Ovary (tissue), 3 donors: ENCODE data around the gene TALDO1.

ENCODE experiments used
- EP300 ChIP-seq: sonication (generic); formaldehyde crosslinking; IDR thresholded peaks from one replicate; pipeline ENCODE4 v1.6.1; 2017; ENCODE audit warnings: antibody characterized with exemption
- POLR2A ChIP-seq: fragments of 450-650 bp; IDR thresholded peaks from one replicate; pipeline ENCODE4 v1.6.1; 2017; ENCODE audit warnings: antibody characterized with exemption, mild to moderate bottlenecking, moderate library complexity
- TF ChIP-seq, protein P1 (sequence below), 3 donors: fragments of 450-650 bp in 2 of 3; fragments of 200-600 bp in 1 of 3; IDR thresholded peaks; one replicate each; pipeline versions ENCODE4 v1.5.1 to v1.8.0; 2016 to 2022; ENCODE audit warnings: antibody characterized with exemption in 3 of 3, mild to moderate bottlenecking in 1 of 3
- donor health status: DM: no; HTN: no; CAD: no.

DNA sequence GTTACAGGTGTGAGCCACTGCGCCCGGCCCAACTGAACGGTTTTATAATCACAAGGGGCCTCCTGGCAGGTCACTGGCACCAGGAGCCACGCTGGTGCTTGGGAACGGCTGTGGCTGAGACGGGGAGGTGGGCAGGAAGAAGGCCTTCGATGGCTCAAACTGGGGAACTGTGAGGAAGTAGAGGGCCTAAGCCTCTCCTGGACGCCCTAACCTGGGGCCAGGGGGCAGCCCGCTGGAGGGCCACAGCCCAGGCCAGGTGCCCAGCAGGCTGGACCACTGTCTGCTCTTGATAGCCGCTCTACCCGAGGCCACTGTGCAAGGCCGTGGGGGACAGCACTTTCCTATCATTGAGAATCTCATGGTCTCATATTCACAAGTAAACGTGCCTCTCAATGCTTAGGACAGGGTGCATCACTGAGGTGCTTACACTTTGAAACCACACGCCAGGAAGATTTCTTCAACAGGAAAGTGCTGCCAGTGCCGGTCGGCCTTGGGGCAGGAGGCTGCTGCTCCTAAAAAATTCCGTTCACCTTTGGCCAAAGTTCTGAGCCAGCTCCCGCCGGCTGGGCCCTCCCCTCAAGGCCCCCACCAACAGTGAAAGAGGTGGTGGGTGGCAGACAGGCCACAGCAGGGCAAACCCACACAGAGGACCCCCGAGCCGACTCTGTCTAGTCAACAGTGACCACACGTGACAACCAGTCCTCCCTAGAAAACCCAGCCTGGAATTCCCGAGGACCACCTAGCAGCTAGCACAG is 22.8 kb downstream of the TALDO1 start:
- TF ChIP-seq, protein P1, sequence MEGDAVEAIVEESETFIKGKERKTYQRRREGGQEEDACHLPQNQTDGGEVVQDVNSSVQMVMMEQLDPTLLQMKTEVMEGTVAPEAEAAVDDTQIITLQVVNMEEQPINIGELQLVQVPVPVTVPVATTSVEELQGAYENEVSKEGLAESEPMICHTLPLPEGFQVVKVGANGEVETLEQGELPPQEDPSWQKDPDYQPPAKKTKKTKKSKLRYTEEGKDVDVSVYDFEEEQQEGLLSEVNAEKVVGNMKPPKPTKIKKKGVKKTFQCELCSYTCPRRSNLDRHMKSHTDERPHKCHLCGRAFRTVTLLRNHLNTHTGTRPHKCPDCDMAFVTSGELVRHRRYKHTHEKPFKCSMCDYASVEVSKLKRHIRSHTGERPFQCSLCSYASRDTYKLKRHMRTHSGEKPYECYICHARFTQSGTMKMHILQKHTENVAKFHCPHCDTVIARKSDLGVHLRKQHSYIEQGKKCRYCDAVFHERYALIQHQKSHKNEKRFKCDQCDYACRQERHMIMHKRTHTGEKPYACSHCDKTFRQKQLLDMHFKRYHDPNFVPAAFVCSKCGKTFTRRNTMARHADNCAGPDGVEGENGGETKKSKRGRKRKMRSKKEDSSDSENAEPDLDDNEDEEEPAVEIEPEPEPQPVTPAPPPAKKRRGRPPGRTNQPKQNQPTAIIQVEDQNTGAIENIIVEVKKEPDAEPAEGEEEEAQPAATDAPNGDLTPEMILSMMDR (IDR thresholded peaks at IDR 0.05) = no peak
- TF ChIP-seq POLR2A (no peak), EP300 (no peak)
